B cell (primary cell): ENCODE results near the gene CHFR. TPM values are rescaled to one million over a fixed set of nuclear protein-coding genes. Genes with fewer than 3 reads are reported as not detected.

Experiments
- ATAC-seq: fragments of 200-7000 bp; cut with Tn5 transposase; one replicate; pipeline ENCODE4 v1.10.0; 2021; ENCODE audit warnings: low read depth, mild to moderate bottlenecking, moderate number of reproducible peaks, moderate library complexity
- CTCF ChIA-PET: fragments of 350-600 bp; sonication (Branson Sonifier 250); formaldehyde crosslinking; loops from one replicate; lab custom pipeline; 2021; ENCODE audit warnings: antibody characterized with exemption, inconsistent platforms; lab: Charles Lee
- POLR2A ChIA-PET: fragments of 350-600 bp; sonication (Branson Sonifier 250); formaldehyde crosslinking; loops from one replicate; lab custom pipeline; 2021; ENCODE audit warnings: antibody characterized with exemption; lab: Charles Lee
- DNase-seq: peaks from one replicate; pipeline ENCODE4 v3.0.0; 2013
- H2AFZ ChIP-seq: 2 replicates; pipeline ENCODE4 v1.6.1; 2012; ENCODE audit warnings: mild to moderate bottlenecking, low read depth, low read length; ENCODE audit not compliant: insufficient read depth, poor library complexity, severe bottlenecking
- H3K27ac ChIP-seq, 2 donors: 1 replicate in 1 of 2; 2 replicates in 1 of 2; pipeline ENCODE4 v1.5.1; 2012 to 2013; ENCODE audit warnings: low read length in 2 of 2, mild to moderate bottlenecking in 2 of 2, moderate library complexity in 1 of 2
- H3K27me3 ChIP-seq, 4 experiments: fragments of 200-600 bp in 1 of 4; sonication (generic) in 1 of 4; replicated peaks in 1 of 4; 1 replicate in 2 of 4; 2 replicates in 2 of 4; pipeline versions ENCODE4 v1.6.1 to v1.7.0; 2013 to 2016; ENCODE audit warnings: low read length in 3 of 4, mild to moderate bottlenecking in 2 of 4, mixed read lengths in 1 of 4, moderate library complexity in 1 of 4; ENCODE audit not compliant: insufficient read depth in 4 of 4, control insufficient read depth in 3 of 4; ENCODE audit errors: control extremely low read depth in 1 of 4
- H3K36me3 ChIP-seq, 2 experiments: replicated peaks in 1 of 2; 1 replicate in 1 of 2; 2 replicates in 1 of 2; pipeline versions ENCODE4 v1.6.1 to v1.7.1; 2013; ENCODE audit warnings: low read length in 1 of 2; ENCODE audit not compliant: insufficient read depth in 2 of 2, control insufficient read depth in 1 of 2; ENCODE audit errors: control extremely low read depth in 1 of 2, extremely low read depth in 1 of 2
- H3K4me1 ChIP-seq, 2 donors: fragments of 200-600 bp in 1 of 2; sonication (generic) in 1 of 2; 1 replicate in 1 of 2; 2 replicates in 1 of 2; pipeline versions ENCODE4 v1.5.1 to v1.6.1; 2013 to 2017; ENCODE audit warnings: low read length in 2 of 2; ENCODE audit not compliant: control insufficient read depth in 2 of 2, insufficient read depth in 2 of 2
- H3K4me2 ChIP-seq: replicated peaks from 2 replicates; pipeline ENCODE3; 2012; ENCODE audit warnings: mild to moderate bottlenecking, low read depth, low read length; ENCODE audit not compliant: poor library complexity, severe bottlenecking
- H3K4me3 ChIP-seq, 5 experiments: fragments of 200-600 bp in 1 of 5; sonication (generic) in 1 of 5; 1 replicate in 3 of 5; 2 replicates in 2 of 5; pipeline versions ENCODE4 v1.5.1 to v1.7.0; 2011 to 2016; ENCODE audit warnings: low read length in 4 of 5, mild to moderate bottlenecking in 4 of 5, low read depth in 2 of 5, control low read depth in 1 of 5, moderate library complexity in 1 of 5; ENCODE audit not compliant: insufficient read depth in 1 of 5; ENCODE audit errors: control extremely low read depth in 1 of 5, extremely low read depth in 1 of 5
- H3K79me2 ChIP-seq: fragments of 200-600 bp; sonication (generic); one replicate; pipeline ENCODE4 v1.6.0; 2016; ENCODE audit warnings: low read length; ENCODE audit not compliant: control insufficient read depth, insufficient read depth
- H3K9ac ChIP-seq: fragments of 200-600 bp; sonication (generic); 2 replicates; pipeline ENCODE4 v1.6.1; 2017; ENCODE audit warnings: mild to moderate bottlenecking, low read length, moderate library complexity
- H3K9me3 ChIP-seq, 3 donors: one replicate each; pipeline versions ENCODE4 v1.6.1 to v1.7.1; 2013; ENCODE audit warnings: low read length in 2 of 3; ENCODE audit not compliant: control insufficient read depth in 2 of 3, insufficient read depth in 1 of 3; ENCODE audit errors: control extremely low read depth in 1 of 3
- H4K20me1 ChIP-seq: 2 replicates; pipeline ENCODE4 v1.6.0; 2012; ENCODE audit warnings: mild to moderate bottlenecking, low read length; ENCODE audit not compliant: insufficient read depth, control insufficient read depth, poor library complexity, severe bottlenecking
- H3K27ac Mint-ChIP-seq: one replicate; pipeline ENCODE4 v1.8.0; 2021; ENCODE audit warnings: mixed read lengths
- H3K27me3 Mint-ChIP-seq: one replicate; pipeline ENCODE4 v1.8.0; 2021; ENCODE audit warnings: mixed read lengths
- H3K4me1 Mint-ChIP-seq: one replicate; pipeline ENCODE4 v1.8.0; 2021; ENCODE audit warnings: mixed read lengths
- H3K4me3 Mint-ChIP-seq: one replicate; pipeline ENCODE4 v1.8.0; 2021; ENCODE audit warnings: mixed read lengths
- H3K9me3 Mint-ChIP-seq: one replicate; pipeline ENCODE4 v1.8.0; 2022; ENCODE audit warnings: mixed read lengths; ENCODE audit not compliant: insufficient read depth
- CTCF ChIP-seq: fragments of 200-600 bp; IDR thresholded peaks from one replicate; pipeline ENCODE4 v1.8.0; 2022; ENCODE audit warnings: antibody characterized with exemption, mild to moderate bottlenecking
- EZH2 ChIP-seq: IDR thresholded peaks from 2 replicates; pipeline ENCODE4 v1.6.1; 2012; ENCODE audit warnings: borderline replicate concordance, low read depth, mild to moderate bottlenecking, moderate library complexity, low read length; ENCODE audit not compliant: insufficient read depth, poor library complexity, severe bottlenecking
- WGBS: methylation state at CpG from one replicate; pipeline ENCODE4 v1.1.5; 2013; ENCODE audit warnings: missing lambda C conversion rate; ENCODE audit not compliant: insufficient coverage; 5-methylcytosine and 5-hydroxymethylcytosine counted together
- intact Hi-C: fragments of 100-400 bp; cut with micrococcal nuclease; formaldehyde crosslinking; loops from one replicate; pipeline ENCODE4 v1.10.0; 2022
- polyA plus RNA-seq: library from polyadenylated mRNA; depleted of rRNA; stranded (reverse); fragments of >200 nt; gene quantifications from 2 replicates; pipeline ENCODE4 v1.2.3, GENCODE V29; 2012
- total RNA-seq, 2 donors: library from RNA; stranded (reverse); fragments of 120-200 nt in 1 of 2; gene quantifications; 1 replicate in 1 of 2; 2 replicates in 1 of 2; pipeline versions ENCODE4 v1.2.3 to v1.2.4, GENCODE V29; 2013 to 2022

The CHFR gene
- total and polyA plus RNA-seq, 2 donors (not counting 1 experiment from before 2014, with no cell fraction given), result 83.8 to 92.5 TPM

- Histone ChIP-seq H3K27me3 (no peaks in the 10 kb centered on the region), H3K4me3 (peak overlapping the region in 1 of 5 experiments; percentile 22), H2AFZ (no peak overlapping the region), H3K4me1 (no peaks in the 10 kb centered on the region), H3K27ac (no peak overlapping the region), H3K9ac (peak overlapping the region; percentile 8), H3K4me2 (no peak overlapping the region), H3K79me2 (no peaks in the 10 kb centered on the region), H3K36me3 (no peaks in the 10 kb centered on the region), H3K9me3 (peaks cover 17 to 93% (median 59%) of the 10 kb centered on the region in 3 donors), H4K20me1 (no peaks in the 10 kb centered on the region)
- no peaks in the 10 kb centered on the region for H3K4me1 Mint-ChIP-seq
- DNase-seq (no peak), ATAC-seq (no peak)
- no peak for TF ChIP-seq EZH2
- TF ChIP-seq CTCF, result no peak
- no CpG with 5 or more reads among the region's 8 CpGs for WGBS
- ChIA-PET POLR2A (no interaction called here), CTCF (no interaction called here)
- H3K9me3 Mint-ChIP-seq, result peaks cover 19% of the 10 kb centered on the region
- intact Hi-C loops, result no loop called here
- H3K4me3 Mint-ChIP-seq, result no peak overlapping the region
- no peak overlapping the region for H3K27ac Mint-ChIP-seq
- no peaks in the 10 kb centered on the region for H3K27me3 Mint-ChIP-seq
These were observed 38.4 kb upstream of the CHFR start for GRCh38 chr12:132925597-132926414.

- CTCF ChIA-PET, result no interaction called here
These were observed 37.0 kb upstream of the CHFR start for GRCh38 chr12:132924356-132924755.

More at GRCh38 chr12:132924356-132924755, 37.0 kb upstream of the CHFR start:
- DNase-seq (no peak), ATAC-seq (no peak)
- Mint-ChIP-seq H3K4me3 (no peak overlapping the region), H3K9me3 (peaks cover 16% of the 10 kb centered on the region), H3K4me1 (no peaks in the 10 kb centered on the region), H3K27me3 (no peaks in the 10 kb centered on the region), H3K27ac (no peak overlapping the region)
- no peaks in the 10 kb centered on the region for H3K4me1 ChIP-seq
- H3K79me2 ChIP-seq, result no peaks in the 10 kb centered on the region
- intact Hi-C loops, result no loop called here
- H4K20me1 ChIP-seq, result no peaks in the 10 kb centered on the region
- TF ChIP-seq CTCF, result no peak
- no peak for TF ChIP-seq EZH2
- no peak overlapping the region for H3K27ac ChIP-seq
- no peaks in the 10 kb centered on the region for H3K36me3 ChIP-seq
- 100% methylated on average over 2 of the region's 3 CpGs for WGBS
- H3K4me2 ChIP-seq, result no peak overlapping the region
- H3K27me3 ChIP-seq, result no peaks in the 10 kb centered on the region
- POLR2A ChIA-PET, result no interaction called here
- no peak overlapping the region for H3K9ac ChIP-seq
- peak overlapping the region in 1 of 5 experiments; percentile 30 for H3K4me3 ChIP-seq
- H2AFZ ChIP-seq, result no peak overlapping the region
- H3K9me3 ChIP-seq, result peaks cover 17 to 83% (median 62%) of the 10 kb centered on the region in 3 donors
